SK-N-SH (cell line): ENCODE measurements around the gene SNRPB2. TPM values are rescaled to one million over a fixed set of nuclear protein-coding genes. Genes with fewer than 3 reads are reported as not detected.

ENCODE experiments used
- CTCF ChIA-PET: fragments of 300-600, 350-600 bp; formaldehyde crosslinking; extraction: SDS; loops from one replicate; lab custom pipeline; 2021; lab: Yijun Ruan, JAX
- POLR2A ChIA-PET: fragments of 350-600 bp; sonication (Branson Sonifier 250); formaldehyde crosslinking; extraction: SDS; loops from one replicate; lab custom pipeline; 2020; ENCODE audit warnings: antibody characterized with exemption, inconsistent platforms; lab: Yijun Ruan, JAX
- DNase-seq: peaks from one replicate; pipeline ENCODE4 v3.0.0; 2012
- H2AFZ ChIP-seq: fragments of 200-600 bp; sonication (generic); 2 replicates; pipeline ENCODE4 v1.8.1; 2016; ENCODE audit warnings: antibody characterized with exemption, mild to moderate bottlenecking, low read depth
- H3F3A ChIP-seq: fragments of 200-600 bp; sonication (generic); replicated peaks from 2 replicates; pipeline ENCODE3; 2016; ENCODE audit warnings: antibody characterized with exemption, mild to moderate bottlenecking; ENCODE audit not compliant: insufficient read depth
- H3K27ac ChIP-seq, 2 experiments: fragments of 200-500 bp in 1 of 2; fragments of 200-600 bp in 1 of 2; sonication (Bioruptor generic) in 1 of 2; sonication (generic), shearing (Covaris generic) in 1 of 2; 2 replicates each; pipeline versions ENCODE4 v1.5.1 to v1.6.1; 2014 to 2016; ENCODE audit warnings: low read depth in 2 of 2, inconsistent platforms in 1 of 2, low read length in 1 of 2, mild to moderate bottlenecking in 1 of 2, mixed read lengths in 1 of 2
- H3K27me3 ChIP-seq: fragments of 200-600 bp; sonication (generic), shearing (Covaris generic); 2 replicates; pipeline ENCODE4 v1.6.1; 2016; ENCODE audit warnings: mixed run types; ENCODE audit not compliant: insufficient read depth
- H3K36me3 ChIP-seq, 2 experiments: fragments of 200-500 bp in 1 of 2; fragments of 200-600 bp in 1 of 2; sonication (Bioruptor generic) in 1 of 2; sonication (generic) in 1 of 2; replicated peaks in 1 of 2; 2 replicates each; pipeline versions ENCODE3 to v1.5.1; 2014 to 2016; ENCODE audit warnings: low read length in 1 of 2, mild to moderate bottlenecking in 1 of 2; ENCODE audit not compliant: insufficient read depth in 2 of 2, control insufficient read depth in 1 of 2
- H3K4me1 ChIP-seq, 2 experiments: fragments of 200-500 bp in 1 of 2; fragments of 200-600 bp in 1 of 2; sonication (Bioruptor generic) in 1 of 2; sonication (generic), shearing (Covaris generic) in 1 of 2; 2 replicates each; pipeline versions ENCODE4 v1.5.1 to v1.6.1; 2014 to 2016; ENCODE audit warnings: low read depth in 1 of 2, low read length in 1 of 2, mixed run types in 1 of 2; ENCODE audit not compliant: insufficient read depth in 2 of 2, control insufficient read depth in 1 of 2
- H3K4me2 ChIP-seq: fragments of 200-600 bp; sonication (generic), shearing (Covaris generic); 2 replicates; pipeline ENCODE4 v1.6.1; 2017; ENCODE audit warnings: mixed run types
- H3K4me3 ChIP-seq, 2 experiments: fragments of 200-500 bp in 1 of 2; fragments of 200-600 bp in 1 of 2; sonication (Bioruptor generic) in 1 of 2; sonication (generic), shearing (Covaris generic) in 1 of 2; 2 replicates each; pipeline versions ENCODE4 v1.5.1 to v1.8.1; 2014 to 2016; ENCODE audit warnings: low read depth in 2 of 2, inconsistent platforms in 1 of 2, low read length in 1 of 2, mild to moderate bottlenecking in 1 of 2, mixed read lengths in 1 of 2, moderate library complexity in 1 of 2
- H3K79me2 ChIP-seq: fragments of 200-600 bp; sonication (generic); 2 replicates; pipeline ENCODE4 v1.8.1; 2017; ENCODE audit warnings: mild to moderate bottlenecking; ENCODE audit not compliant: insufficient read depth
- H3K9ac ChIP-seq: fragments of 200-600 bp; sonication (generic); 2 replicates; pipeline ENCODE4 v1.6.1; 2017; ENCODE audit warnings: mixed run types
- H3K9me2 ChIP-seq: fragments of 200-600 bp; sonication (generic); 2 replicates; pipeline ENCODE4 v1.6.1; 2017; ENCODE audit warnings: mixed run types
- H3K9me3 ChIP-seq: fragments of 200-600 bp; sonication (generic); 2 replicates; pipeline ENCODE4 v1.6.1; 2017; ENCODE audit warnings: mixed run types, mild to moderate bottlenecking, moderate library complexity
- H4K20me1 ChIP-seq: fragments of 200-600 bp; sonication (generic); 2 replicates; pipeline ENCODE4 v1.6.1; 2017; ENCODE audit warnings: mild to moderate bottlenecking, mixed run types; ENCODE audit not compliant: insufficient read depth
- CTCF ChIP-seq: fragments of 200-600 bp; sonication (generic); IDR thresholded peaks from 2 replicates; pipeline ENCODE4 v1.6.1; 2017; ENCODE audit warnings: antibody characterized with exemption, mild to moderate bottlenecking, moderate library complexity
- ELF1 ChIP-seq: IDR thresholded peaks from 2 replicates; pipeline ENCODE4 v1.4.0; 2012
- EP300 ChIP-seq, 2 experiments: IDR thresholded peaks; 2 replicates each; pipeline versions ENCODE4 v1.4.0 to v1.6.1; 2012; ENCODE audit warnings: borderline replicate concordance in 1 of 2, low read depth in 1 of 2, low read length in 1 of 2
- FOXJ3 ChIP-seq: sonication (generic); formaldehyde crosslinking; IDR thresholded peaks from 2 replicates; pipeline ENCODE4 v1.5.1; 2020; ENCODE audit warnings: mild to moderate bottlenecking, missing genetic modification reagents
- FOXM1 ChIP-seq: IDR thresholded peaks from 2 replicates; pipeline ENCODE4 v1.4.0; 2012; ENCODE audit warnings: low read depth, mild to moderate bottlenecking
- GABPA ChIP-seq: IDR thresholded peaks from 2 replicates; pipeline ENCODE4 v1.4.0; 2012; ENCODE audit warnings: low read depth, mild to moderate bottlenecking
- GATA2 ChIP-seq: sonication (generic); formaldehyde crosslinking; IDR thresholded peaks from 2 replicates; pipeline ENCODE4 v1.5.0; 2020; ENCODE audit warnings: mild to moderate bottlenecking, missing genetic modification reagents
- JUND ChIP-seq: IDR thresholded peaks from 2 replicates; pipeline ENCODE4 v1.4.0; 2012
- MEF2A ChIP-seq: IDR thresholded peaks from 2 replicates; pipeline ENCODE4 v1.4.0; 2012; ENCODE audit warnings: low read depth, borderline replicate concordance
- NFIC ChIP-seq: IDR thresholded peaks from 2 replicates; pipeline ENCODE4 v1.4.0; 2012; ENCODE audit warnings: borderline replicate concordance
- NRF1 ChIP-seq: IDR thresholded peaks from 2 replicates; pipeline ENCODE4 v1.6.1; 2012; ENCODE audit warnings: low read depth, mild to moderate bottlenecking, low read length
- POLR2AphosphoS5 ChIP-seq: IDR thresholded peaks from 2 replicates; pipeline ENCODE4 v1.6.1; 2012; ENCODE audit warnings: low read depth, low read length
- RCOR1 ChIP-seq: fragments of 150-350 bp; IDR thresholded peaks from 2 replicates; pipeline ENCODE4 v1.6.1; 2017; ENCODE audit warnings: antibody characterized with exemption, low read length
- RXRA ChIP-seq: IDR thresholded peaks from 2 replicates; pipeline ENCODE4 v1.4.0; 2012; ENCODE audit warnings: low read depth, mild to moderate bottlenecking, borderline replicate concordance
- SIN3A ChIP-seq: IDR thresholded peaks from 2 replicates; pipeline ENCODE4 v1.6.1; 2012; ENCODE audit warnings: low read depth, mild to moderate bottlenecking, low read length, moderate library complexity, borderline replicate concordance
- TAF1 ChIP-seq: IDR thresholded peaks from 2 replicates; pipeline ENCODE4 v1.6.1; 2012; ENCODE audit warnings: low read depth, mild to moderate bottlenecking, low read length, moderate library complexity, borderline replicate concordance
- TCF12 ChIP-seq: IDR thresholded peaks from 2 replicates; pipeline ENCODE4 v1.4.0; 2012
- TEAD4 ChIP-seq: IDR thresholded peaks from 2 replicates; pipeline ENCODE4 v1.4.0; 2012; ENCODE audit warnings: mild to moderate bottlenecking, borderline replicate concordance; ENCODE audit not compliant: insufficient read depth
- USF1 ChIP-seq: IDR thresholded peaks from 2 replicates; pipeline ENCODE4 v1.4.0; 2012; ENCODE audit warnings: low read depth, borderline replicate concordance
- YY1 ChIP-seq: IDR thresholded peaks from 2 replicates; pipeline ENCODE4 v1.4.0; 2012; ENCODE audit warnings: low read depth, mild to moderate bottlenecking
- ZBTB33 ChIP-seq: IDR thresholded peaks from 2 replicates; pipeline ENCODE4 v1.4.0; 2012; ENCODE audit warnings: low read depth, borderline replicate concordance
- WGBS: methylation state at CpG from one replicate; pipeline ENCODE4 v1.1.6; 2017; ENCODE audit warnings: low lambda C conversion rate; 5-methylcytosine and 5-hydroxymethylcytosine counted together
- polyA plus RNA-seq, 3 experiments: library from polyadenylated mRNA; depleted of rRNA; stranded (reverse); fragments of >200 nt; gene quantifications; 2 replicates each; pipeline ENCODE4 v1.2.3, GENCODE V29; 2012

The SNRPB2 gene
- polyA plus RNA-seq, 1 of the 3 experiments (the other 2 are of a cell fraction): 46.6 TPM

GRCh38 chr20:16759181-16759563 is 29.3 kb downstream of the SNRPB2 start:
- Histone ChIP-seq H4K20me1 (no peaks in the 10 kb centered on the region), H3K9me2 (no peaks in the 10 kb centered on the region), H3K4me2 (no peak overlapping the region), H3K27ac (no peak overlapping the region), H3K4me1 (peaks cover 0 to 5% of the 10 kb centered on the region in 2 experiments; a peak in 1 of 4 replicates), H3K9me3 (no peaks in the 10 kb centered on the region), H3K9ac (no peak overlapping the region), H3K27me3 (no peaks in the 10 kb centered on the region), H3F3A (no peaks in the 10 kb centered on the region), H2AFZ (no peak overlapping the region), H3K79me2 (no peaks in the 10 kb centered on the region), H3K4me3 (no peak overlapping the region), H3K36me3 (no peaks in the 10 kb centered on the region)
- TF ChIP-seq JUND: no peak
- TF ChIP-seq ZBTB33: no peak
- no peak for TF ChIP-seq GABPA
- TF ChIP-seq FOXM1: no peak
- no peak for TF ChIP-seq MEF2A
- no peak for TF ChIP-seq TEAD4
- TF ChIP-seq TCF12: no peak
- no peak for TF ChIP-seq POLR2AphosphoS5
- CTCF ChIA-PET: interaction anchor here (0.7 to 1.0 kb wide), 2 partner anchors 241 to 284 kb away, joined by 3 read pairs; no protein-coding TSS in a partner anchor
- POLR2A ChIA-PET: no interaction called here
- no peak for DNase-seq
- 72% methylated on average over 1 of the region's 1 CpG for WGBS

GRCh38 chr20:16760431-16761304 is 30.8 kb downstream of the SNRPB2 start:
- Histone ChIP-seq H3K4me3 (peak overlapping the region in 1 of 2 experiments; percentile 30; a peak in 1 of 4 replicates), H3K27ac (no peak overlapping the region), H3K4me1 (peaks cover 0 to 5% of the 10 kb centered on the region in 2 experiments; a peak in 1 of 4 replicates), H4K20me1 (no peaks in the 10 kb centered on the region), H3K4me2 (no peak overlapping the region), H3K9ac (no peak overlapping the region), H3K36me3 (no peaks in the 10 kb centered on the region), H2AFZ (no peak overlapping the region), H3F3A (no peaks in the 10 kb centered on the region), H3K9me2 (no peaks in the 10 kb centered on the region), H3K9me3 (no peaks in the 10 kb centered on the region), H3K79me2 (no peaks in the 10 kb centered on the region), H3K27me3 (no peaks in the 10 kb centered on the region)
- no peak for DNase-seq
- ChIA-PET CTCF (interaction anchor here (0.6 to 2.9 kb wide), 38 partner anchors 9 to 1245 kb away, joined by 3 to 32 read pairs (median 4); partner anchors contain the start of genes KIF16B, OTOR and SNRPB2), POLR2A (no interaction called here)
- 38% methylated on average over 11 of the region's 11 CpGs for WGBS
- TF ChIP-seq CTCF: no peak
- no peak for TF ChIP-seq RCOR1
- TF ChIP-seq EP300 (IDR thresholded peaks at IDR 0.05; ENCODE audit: borderline replicate concordance in 1 of 2, low read depth in 1 of 2, low read length in 1 of 2): no peak
- TF ChIP-seq FOXM1: no peak
- no peak for TF ChIP-seq SIN3A
- no peak for TF ChIP-seq NRF1
- TF ChIP-seq NFIC: no peak
- TF ChIP-seq TAF1: no peak
- no peak for TF ChIP-seq RXRA
- no peak for TF ChIP-seq YY1
- TF ChIP-seq FOXJ3 (CRISPR knock-in tag): no peak
- TF ChIP-seq USF1: no peak
- TF ChIP-seq ELF1: no peak
- no peak for TF ChIP-seq ZBTB33
- TF ChIP-seq GATA2 (CRISPR knock-in tag): no peak
- TF ChIP-seq MEF2A: no peak
